PC-9 (cell line): Measurements from ENCODE around the gene GH2.
"Not testable (repeated sequence)": the region's sequence is repeated elsewhere in the genome, so short reads cannot be mapped to it uniquely, and the experiment has no call there.

Experiments used
- EZH2 ChIP-seq: fragments of 200-600 bp; sonication (generic); IDR thresholded peaks from 2 replicates; pipeline ENCODE4 v1.8.0; 2017; ENCODE audit warnings: antibody characterized with exemption, low read depth
- TF ChIP-seq, protein P1 (sequence below): fragments of 200-600 bp; sonication (generic); conservative IDR thresholded peaks from 2 replicates; pipeline ENCODE4 v1.6.1; 2017; ENCODE audit warnings: mixed run types, antibody characterized with exemption, mild to moderate bottlenecking, moderate library complexity

DNA sequence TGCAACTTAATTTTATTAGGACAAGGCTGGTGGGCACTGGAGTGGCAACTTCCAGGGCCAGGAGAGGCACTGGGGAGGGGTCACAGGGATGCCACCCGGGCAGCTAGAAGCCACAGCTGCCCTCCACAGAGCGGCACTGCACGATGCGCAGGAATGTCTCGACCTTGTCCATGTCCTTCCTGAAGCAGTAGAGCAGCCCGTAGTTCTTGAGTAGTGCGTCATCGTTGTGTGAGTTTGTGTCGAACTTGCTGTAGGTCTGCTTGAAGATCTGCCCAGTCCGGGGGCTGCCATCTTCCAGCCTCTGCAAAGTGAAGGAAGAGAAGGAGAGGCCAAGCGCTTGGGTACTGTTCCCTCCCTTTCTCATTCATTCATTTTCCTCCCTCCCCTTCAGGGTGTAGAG lies 35.5 kb upstream of the GH2 start:
- not testable (repeated sequence) for TF ChIP-seq EZH2
- TF ChIP-seq, protein P1, sequence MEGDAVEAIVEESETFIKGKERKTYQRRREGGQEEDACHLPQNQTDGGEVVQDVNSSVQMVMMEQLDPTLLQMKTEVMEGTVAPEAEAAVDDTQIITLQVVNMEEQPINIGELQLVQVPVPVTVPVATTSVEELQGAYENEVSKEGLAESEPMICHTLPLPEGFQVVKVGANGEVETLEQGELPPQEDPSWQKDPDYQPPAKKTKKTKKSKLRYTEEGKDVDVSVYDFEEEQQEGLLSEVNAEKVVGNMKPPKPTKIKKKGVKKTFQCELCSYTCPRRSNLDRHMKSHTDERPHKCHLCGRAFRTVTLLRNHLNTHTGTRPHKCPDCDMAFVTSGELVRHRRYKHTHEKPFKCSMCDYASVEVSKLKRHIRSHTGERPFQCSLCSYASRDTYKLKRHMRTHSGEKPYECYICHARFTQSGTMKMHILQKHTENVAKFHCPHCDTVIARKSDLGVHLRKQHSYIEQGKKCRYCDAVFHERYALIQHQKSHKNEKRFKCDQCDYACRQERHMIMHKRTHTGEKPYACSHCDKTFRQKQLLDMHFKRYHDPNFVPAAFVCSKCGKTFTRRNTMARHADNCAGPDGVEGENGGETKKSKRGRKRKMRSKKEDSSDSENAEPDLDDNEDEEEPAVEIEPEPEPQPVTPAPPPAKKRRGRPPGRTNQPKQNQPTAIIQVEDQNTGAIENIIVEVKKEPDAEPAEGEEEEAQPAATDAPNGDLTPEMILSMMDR = not testable (repeated sequence)
